CD4-positive, alpha-beta T cell treated with Interferon gamma for 1 hour (primary cell): Measurements from ENCODE around the gene CDPF1.
"Not testable (repeated sequence)": the region's sequence is repeated elsewhere in the genome, so short reads cannot be mapped to it uniquely, and the experiment has no call there.

Experiments used
- DNase-seq: peaks from one replicate; pipeline ENCODE4 v3.0.0-alpha.2; 2020

CDPF1 gene

DNA sequence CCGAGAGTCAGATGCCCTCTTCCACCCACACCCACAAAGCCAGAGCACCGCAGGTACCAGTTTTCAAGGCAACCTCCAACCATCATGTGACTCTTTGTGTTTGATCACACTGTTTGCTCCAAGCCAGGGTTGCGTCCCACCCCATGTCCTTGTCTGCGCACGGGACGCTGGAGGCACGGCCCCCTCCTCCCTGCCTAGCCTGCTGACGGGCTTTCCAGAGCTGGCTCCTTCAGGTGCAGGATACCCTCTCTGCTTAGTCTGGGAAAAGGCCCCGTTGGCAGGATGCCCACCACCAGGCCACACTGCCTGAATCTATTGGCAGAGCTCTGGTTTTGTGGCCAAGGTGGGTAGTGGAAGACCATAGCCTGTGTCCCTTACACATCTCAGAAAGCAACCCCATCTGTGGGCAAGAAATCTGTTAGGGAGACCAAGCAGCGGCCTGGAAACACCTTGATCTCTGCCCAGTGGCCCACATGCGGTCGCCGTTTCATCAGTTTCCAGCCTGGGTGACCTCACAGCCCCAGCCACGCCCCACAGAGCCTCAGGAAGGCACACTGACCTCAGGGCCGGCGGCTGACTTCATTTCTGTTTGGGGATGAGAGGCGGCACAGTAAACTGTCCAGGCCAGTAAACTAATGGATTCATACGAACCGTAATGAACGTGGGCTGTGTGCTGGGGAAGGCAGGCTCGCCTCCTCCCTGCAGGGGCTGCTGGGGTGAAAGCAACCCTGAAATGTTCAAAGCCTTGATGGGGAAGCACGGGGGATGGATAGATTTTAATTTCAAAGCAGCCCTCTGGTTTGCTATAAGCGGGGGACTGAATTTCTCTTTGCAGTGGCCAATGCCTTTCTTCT lies 25.8 kb downstream of the CDPF1 start:
- DNase-seq: no peak

DNA sequence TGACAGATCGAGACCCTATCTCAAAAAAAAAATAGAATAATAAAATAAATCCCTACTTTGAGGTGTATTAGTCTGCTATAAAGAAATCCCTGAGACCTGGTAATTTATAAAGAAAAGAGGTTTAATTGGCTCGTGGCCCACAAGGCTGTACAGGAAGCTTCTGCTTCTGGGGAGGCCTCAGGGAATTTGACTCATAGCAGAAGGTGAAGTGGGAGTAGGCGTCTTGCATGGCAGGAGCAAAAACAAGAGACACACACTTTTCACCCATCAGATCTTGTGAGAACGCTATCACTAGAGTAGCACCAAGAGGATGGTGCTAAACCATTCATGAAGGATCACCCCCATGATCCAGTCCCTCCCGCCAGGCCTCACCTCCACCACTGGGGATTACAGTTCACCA lies 29.2 kb downstream of the CDPF1 start:
- no peak for DNase-seq

DNA sequence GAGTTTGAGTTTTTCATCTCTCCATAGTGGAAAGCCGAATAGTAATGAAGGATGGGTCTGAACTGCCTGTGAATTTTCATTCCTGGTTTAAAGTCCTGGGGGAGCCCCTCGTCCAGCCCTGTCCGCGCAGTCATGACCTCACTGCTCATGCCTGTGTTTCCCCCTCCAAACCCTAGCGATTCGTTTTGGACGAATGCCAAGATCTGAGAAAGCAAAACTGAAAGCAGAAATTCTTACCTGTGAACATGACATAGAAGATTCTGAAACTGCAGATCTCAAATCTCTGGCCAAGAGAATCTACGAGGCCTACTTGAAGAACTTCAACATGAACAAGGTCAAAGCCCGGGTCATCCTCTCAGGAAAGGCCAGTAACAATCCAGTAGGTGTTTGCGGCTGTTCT lies 30.5 kb downstream of the CDPF1 start:
- no peak for DNase-seq

DNA sequence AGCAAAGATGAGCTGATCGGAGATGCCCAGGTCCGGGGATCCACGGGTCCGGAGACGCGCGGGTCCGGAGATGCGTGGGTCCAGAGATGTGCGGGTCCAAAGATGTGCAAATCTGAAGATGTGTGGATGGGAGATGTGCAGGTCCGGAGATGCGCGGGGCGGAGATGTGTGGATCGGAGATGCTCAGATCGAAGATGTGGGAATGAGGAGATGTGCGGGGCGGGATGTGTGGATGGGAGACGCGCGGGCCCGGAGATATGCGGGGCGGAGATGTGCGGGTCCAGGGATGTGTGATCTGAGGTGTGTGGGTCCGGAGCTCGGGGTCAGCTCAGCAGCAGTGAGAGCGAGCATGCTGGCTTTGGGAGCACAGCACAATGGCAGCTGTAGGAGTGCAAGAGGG lies 35.5 kb downstream of the CDPF1 start:
- DNase-seq: no peak

DNA sequence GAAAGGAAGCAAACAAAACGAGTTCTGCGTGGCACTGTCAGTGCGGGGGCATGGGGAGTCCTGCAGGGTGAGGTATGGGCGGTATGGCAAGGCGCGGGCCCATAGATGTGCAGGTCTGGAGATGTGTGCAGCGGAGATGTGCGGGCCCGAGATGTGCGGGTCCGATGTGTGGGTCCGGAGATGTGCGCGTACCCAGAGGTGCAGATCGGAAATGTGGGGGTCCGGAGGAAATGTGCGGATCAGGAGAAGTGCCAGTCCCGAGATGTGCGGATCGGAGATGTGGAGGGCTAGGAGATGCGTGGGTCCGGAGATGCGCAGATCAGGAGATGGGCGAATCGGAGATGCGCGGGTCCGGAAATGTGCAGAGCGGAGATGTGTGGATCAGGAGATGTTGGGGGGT lies 35.9 kb downstream of the CDPF1 start:
- DNase-seq: no peak

DNA sequence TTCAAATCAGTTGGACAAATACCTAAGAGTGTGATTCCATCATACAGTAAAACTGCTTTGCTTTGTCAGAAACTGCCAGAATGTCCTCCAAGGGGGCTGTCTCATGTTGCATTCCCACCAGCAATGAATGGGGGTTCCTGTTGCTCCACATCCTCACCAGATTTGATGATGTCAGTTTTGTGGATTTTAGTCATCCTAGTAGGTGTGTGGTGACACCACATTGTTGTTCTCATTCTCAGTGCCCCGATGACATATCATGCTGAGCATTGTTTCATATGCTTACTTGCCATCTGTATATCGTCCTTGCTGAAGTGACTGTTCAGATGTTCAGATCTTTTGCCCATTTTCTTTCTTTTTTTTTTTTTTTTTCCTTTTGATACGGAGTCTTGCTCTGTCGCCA lies 37.0 kb downstream of the CDPF1 start:
- DNase-seq: no peak

DNA sequence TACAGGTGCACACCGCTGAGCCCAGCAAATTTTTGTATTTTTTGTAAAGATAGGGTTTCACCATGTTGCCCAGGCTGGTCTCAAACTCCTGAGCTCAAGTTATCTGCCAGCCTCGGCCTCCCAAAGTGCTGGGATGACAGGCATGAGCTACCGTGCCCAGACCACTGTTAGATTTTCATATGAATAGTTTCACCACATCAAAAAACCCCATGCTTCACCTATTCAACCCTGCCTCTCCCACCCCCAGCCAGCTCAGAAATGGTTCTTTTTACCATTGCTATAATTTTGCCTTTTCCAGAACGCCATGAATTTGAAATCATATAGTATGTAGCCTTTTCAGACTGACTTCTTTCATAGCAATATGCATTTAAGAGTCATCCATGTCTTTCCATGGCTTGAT lies 37.9 kb downstream of the CDPF1 start:
- no peak for DNase-seq

DNA sequence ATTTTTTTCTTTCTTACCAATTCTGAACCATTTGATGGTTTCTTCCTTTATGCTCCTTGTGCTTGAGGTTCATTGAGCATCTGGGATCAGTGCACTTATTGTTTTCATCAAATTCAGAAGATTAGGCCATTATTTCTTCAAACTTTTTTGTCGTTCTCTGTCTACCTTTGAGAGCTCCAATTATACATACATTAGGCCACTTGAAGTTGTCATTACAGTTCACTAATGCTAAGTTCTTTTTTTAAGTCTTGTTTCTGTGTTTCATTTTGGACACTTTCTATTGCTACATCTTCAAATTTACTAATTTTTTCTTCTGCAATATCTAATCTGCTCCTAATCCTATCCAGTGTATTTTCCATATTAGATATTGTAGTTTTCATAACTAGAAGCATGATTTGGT lies 40.8 kb downstream of the CDPF1 start:
- DNase-seq: no peak

DNA sequence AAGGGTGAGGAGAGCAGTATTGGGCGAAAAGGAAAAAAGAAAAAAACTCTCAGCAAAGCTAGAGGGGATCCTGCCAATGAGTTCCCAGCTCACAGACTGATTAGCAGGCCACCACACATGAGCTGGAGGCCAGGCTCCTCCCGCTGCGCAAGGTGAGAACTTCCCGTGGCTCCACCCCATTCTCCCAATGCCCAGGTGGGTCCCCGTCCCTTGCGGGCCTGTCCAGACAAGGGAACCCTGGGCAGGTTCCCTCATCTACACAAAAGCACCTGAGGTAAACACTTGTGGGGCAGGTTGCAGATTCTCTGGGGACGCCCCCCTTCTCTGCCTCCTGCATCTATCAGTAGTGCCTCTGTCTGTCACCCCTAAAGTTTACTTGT lies 46.5 kb downstream of the CDPF1 start:
- DNase-seq: no peak

DNA sequence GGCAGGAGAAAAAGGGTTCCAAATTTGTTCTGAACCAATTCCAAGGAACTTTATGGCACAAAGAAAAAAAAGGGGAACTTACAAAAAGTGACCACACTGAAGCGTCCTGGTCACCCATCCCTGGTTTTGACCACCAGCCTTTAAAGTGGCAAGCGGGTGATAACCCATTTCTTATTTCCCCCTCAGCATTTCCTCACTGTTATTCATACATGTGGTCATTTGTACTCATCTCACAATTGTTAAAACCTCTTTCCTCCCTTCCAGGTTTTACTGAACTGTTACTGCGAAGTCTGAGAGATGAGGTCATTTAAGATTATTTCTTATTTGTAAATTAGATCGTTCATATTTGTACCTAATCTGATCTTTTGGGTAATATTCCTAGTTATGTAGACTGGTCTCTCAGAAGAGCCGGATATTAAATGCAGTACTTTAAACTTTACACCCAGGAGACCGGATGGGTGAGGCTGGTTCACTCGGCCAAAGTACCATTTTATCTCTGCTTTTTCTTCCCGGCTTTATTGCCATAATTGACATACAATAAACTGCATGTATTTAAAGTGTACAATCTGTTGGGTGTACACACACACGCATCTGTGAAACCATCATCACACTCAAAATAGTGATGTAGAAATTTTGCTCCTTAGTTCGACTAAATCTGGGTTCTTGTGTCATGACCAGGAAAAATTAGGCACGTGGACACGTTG lies 47.0 kb downstream of the CDPF1 start:
- DNase-seq: no peak

DNA sequence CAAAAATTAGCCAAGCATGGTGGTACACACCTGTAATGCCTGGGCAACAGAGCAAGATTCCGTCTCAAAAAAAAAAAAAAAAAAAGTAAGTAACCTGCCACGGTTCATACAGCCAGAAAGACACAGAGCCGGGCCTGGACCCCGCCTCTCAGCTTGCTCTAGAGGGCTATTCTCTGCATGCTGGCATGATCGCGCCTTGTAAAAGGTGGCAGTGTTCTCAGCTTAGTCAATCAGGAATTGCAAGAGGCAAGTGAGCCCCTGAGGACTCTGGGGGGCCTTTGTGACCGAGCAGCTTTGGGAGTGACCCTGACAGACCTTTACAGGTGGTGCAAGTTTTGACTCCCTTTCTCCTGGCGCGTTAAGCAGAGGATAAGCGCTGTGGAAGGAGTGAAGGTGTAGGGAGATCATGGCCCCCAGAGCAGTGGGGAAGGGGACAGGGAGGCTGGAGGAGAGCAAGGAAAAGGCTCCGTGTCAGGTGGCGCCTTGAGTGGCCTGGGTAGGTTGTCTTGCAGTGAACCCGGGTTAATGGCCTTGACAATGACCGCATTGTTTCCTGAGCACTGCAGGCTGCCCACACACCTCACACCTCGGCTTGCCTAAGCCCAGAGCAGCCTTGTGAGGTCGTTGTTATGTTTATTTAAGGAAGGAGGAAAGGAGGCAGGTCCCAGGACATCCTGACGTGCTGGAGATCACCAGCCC lies 48.9 kb downstream of the CDPF1 start:
- DNase-seq: no peak

DNA sequence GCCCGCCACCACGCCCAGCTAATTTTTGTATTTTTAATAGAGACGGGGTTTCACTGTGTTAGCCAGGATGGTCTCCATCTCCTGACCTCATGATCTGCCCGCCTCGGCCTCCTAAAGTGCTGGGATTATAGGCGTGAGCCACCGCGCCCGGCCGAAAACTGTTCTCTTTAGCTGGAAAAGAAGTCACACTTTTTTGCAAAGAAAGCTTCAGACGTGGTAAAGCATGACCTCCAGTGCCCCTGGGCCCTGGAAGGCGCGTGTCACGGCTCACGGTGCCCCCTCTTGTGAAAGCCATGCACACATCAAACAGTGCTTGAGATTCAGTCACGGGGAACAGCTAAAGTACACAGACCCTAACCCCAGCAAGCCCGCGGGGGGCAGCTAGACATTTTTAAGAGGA lies 51.3 kb downstream of the CDPF1 start:
- DNase-seq: not testable (repeated sequence)

DNA sequence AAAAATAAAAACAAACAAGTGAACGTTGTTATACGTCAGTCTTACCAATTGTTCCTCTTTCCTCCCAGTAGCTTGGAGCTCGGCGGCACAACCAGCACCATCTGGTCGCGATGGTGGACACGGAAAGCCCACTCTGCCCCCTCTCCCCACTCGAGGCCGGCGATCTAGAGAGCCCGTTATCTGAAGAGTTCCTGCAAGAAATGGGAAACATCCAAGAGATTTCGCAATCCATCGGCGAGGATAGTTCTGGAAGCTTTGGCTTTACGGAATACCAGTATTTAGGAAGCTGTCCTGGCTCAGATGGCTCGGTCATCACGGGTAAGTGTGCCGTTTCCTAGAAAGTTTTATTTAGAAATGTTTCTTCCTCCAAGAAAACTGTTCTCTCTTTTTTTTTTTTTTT lies 51.8 kb downstream of the CDPF1 start:
- no peak for DNase-seq

DNA sequence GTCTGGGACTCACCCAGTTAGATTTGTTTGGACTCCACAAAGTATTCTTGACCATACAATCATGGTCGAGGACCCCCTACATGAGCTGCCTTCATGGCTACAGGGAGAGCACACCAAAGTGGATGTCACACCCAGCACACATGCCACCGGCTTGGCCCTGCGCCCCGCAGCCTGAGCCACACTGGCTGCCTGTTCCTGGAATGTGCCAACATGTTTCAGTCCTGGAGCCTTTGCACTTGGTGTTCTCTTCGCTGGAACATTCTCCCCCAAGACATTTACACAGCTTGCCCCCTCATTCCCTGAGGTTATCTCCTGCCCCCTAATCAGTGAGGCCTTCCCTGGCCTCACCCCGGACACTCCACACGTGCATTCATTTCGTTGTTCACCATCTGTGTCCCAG lies 53.8 kb downstream of the CDPF1 start:
- no peak for DNase-seq

DNA sequence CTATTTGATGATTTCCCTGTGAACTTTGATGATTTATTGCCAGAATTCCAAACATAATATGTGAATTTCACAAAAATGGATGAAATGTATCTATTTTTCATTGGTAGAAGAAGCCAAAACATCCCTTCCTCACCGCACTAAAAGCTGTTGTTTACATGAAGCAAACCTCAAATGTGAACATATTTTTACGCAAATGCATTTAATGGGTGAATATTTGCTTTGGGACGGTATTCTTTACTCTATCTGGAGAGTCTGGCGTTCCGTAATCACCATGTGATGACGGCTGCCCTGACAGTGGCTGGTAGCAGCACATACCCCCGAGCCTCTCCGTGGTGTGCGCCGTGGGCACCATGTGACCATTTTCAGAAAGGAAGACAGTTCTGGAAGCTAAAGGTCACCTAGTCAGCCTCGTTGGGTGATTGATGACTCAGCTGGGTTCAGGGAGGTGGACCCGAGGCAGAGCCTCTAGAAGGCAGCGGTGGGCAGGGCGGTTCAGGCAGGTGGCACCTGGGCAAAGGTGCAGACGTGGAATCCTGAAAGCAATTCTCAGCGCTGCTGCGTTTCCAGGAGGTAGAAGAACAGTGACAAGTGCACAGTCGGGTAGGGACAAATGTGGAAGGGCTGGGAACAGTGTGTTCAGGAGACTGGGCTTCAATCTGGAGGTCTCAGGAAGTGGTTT lies 54.5 kb downstream of the CDPF1 start:
- no peak for DNase-seq
